T-helper 17 cell (primary cell): ENCODE data around the gene ZNF649. TPM values are rescaled to one million over a fixed set of nuclear protein-coding genes. Genes with fewer than 3 reads are reported as not detected.
"Not testable (repeated sequence)": the region's sequence is repeated elsewhere in the genome, so short reads cannot be mapped to it uniquely, and the experiment has no call there.

Experiments used
- ATAC-seq: fragments of 150-1000 bp; cut with Tn5 transposase; 2 replicates; pipeline ENCODE4 v1.10.0; 2021; ENCODE audit warnings: mild to moderate bottlenecking, moderate library complexity
- DNase-seq, 3 donors: peaks; one replicate each; pipeline versions ENCODE4 v3.0.0 to v3.0.0-alpha.2; 2020 to 2021
- H3K9me3 ChIP-seq: one replicate; pipeline ENCODE4 v1.7.0; 2013; ENCODE audit warnings: low read length, mild to moderate bottlenecking; ENCODE audit not compliant: control insufficient read depth, poor library complexity, severe bottlenecking
- H3K27ac Mint-ChIP-seq: one replicate; pipeline ENCODE4 v1.8.0; 2022; ENCODE audit warnings: mild to moderate bottlenecking, moderate library complexity, mixed read lengths
- H3K27me3 Mint-ChIP-seq: one replicate; pipeline ENCODE4 v1.8.0; 2022; ENCODE audit warnings: mixed read lengths
- H3K36me3 Mint-ChIP-seq: one replicate; pipeline ENCODE4 v1.8.0; 2022; ENCODE audit warnings: low read depth, mixed read lengths
- H3K4me1 Mint-ChIP-seq: one replicate; pipeline ENCODE4 v1.8.0; 2022; ENCODE audit warnings: mild to moderate bottlenecking, mixed read lengths
- H3K4me3 Mint-ChIP-seq: one replicate; pipeline ENCODE4 v1.8.0; 2022; ENCODE audit warnings: mild to moderate bottlenecking, moderate library complexity, mixed read lengths
- total RNA-seq, 4 donors: library from RNA in 2 of 4; stranded (reverse) in 2 of 4; gene quantifications; one replicate each; pipeline ENCODE4 v1.2.3 and lab custom pipeline; 2022 to 2026

Gene ZNF649
- total RNA-seq, 2 donors from 2014 or later = 8.0 to 10.2 TPM

GRCh38 chr19:51915324-51915867 is 10.6 kb upstream of the ZNF649 start:
- H3K9me3 ChIP-seq = peaks cover 30% of the 10 kb centered on the region
- Mint-ChIP-seq H3K36me3 (peaks cover 2% of the 10 kb centered on the region), H3K27me3 (no peaks in the 10 kb centered on the region), H3K4me1 (no peaks in the 10 kb centered on the region), H3K4me3 (no peak overlapping the region), H3K27ac (no peak overlapping the region)
- DNase-seq (no peak), ATAC-seq (no peak)

GRCh38 chr19:51907981-51908380 is 3.2 kb upstream of the ZNF649 start:
- H3K27me3 Mint-ChIP-seq, H3K27ac Mint-ChIP-seq, ATAC-seq, H3K9me3 ChIP-seq, DNase-seq, H3K4me3 Mint-ChIP-seq, H3K4me1 Mint-ChIP-seq, H3K36me3 Mint-ChIP-seq: not testable (repeated sequence)

GRCh38 chr19:51906108-51906507 is 1.3 kb upstream of the ZNF649 start:
- H3K4me1 Mint-ChIP-seq, H3K36me3 Mint-ChIP-seq, H3K4me3 Mint-ChIP-seq: not testable (repeated sequence)

GRCh38 chr19:51905639-51906038 is 822 bp upstream of the ZNF649 start:
- H3K9me3 ChIP-seq = peaks cover 14% of the 10 kb centered on the region
- H3K4me3 Mint-ChIP-seq, H3K27ac Mint-ChIP-seq, ATAC-seq, H3K27me3 Mint-ChIP-seq, H3K4me1 Mint-ChIP-seq, H3K36me3 Mint-ChIP-seq, DNase-seq: not testable (repeated sequence)

More at GRCh38 chr19:51906108-51906507, 1.3 kb upstream of the ZNF649 start:
- H3K9me3 ChIP-seq = peaks cover 14% of the 10 kb centered on the region
- H3K27me3 Mint-ChIP-seq, H3K27ac Mint-ChIP-seq, DNase-seq, ATAC-seq: not testable (repeated sequence)

- Mint-ChIP-seq H3K4me3 (peak overlapping the region; percentile 92), H3K27me3 (peaks cover 6% of the 10 kb centered on the region), H3K27ac (peak overlapping the region; percentile 80), H3K4me1 (peaks cover 3% of the 10 kb centered on the region), H3K36me3 (peaks cover 6% of the 10 kb centered on the region)
- peaks cover 18% of the 10 kb centered on the region for H3K9me3 ChIP-seq
- ATAC-seq (peak; percentile 22), DNase-seq (no peak)
Observed at GRCh38 chr19:51905206-51905605, 389 bp upstream of the ZNF649 start.

GRCh38 chr19:51903192-51903591 is 1.6 kb downstream of the ZNF649 start:
- Mint-ChIP-seq H3K4me1 (peaks cover 3% of the 10 kb centered on the region), H3K4me3 (peak overlapping the region; percentile 5), H3K27me3 (peaks cover 6% of the 10 kb centered on the region), H3K27ac (no peak overlapping the region), H3K36me3 (peaks cover 6% of the 10 kb centered on the region)
- DNase-seq = no peak
- H3K9me3 ChIP-seq = peaks cover 35% of the 10 kb centered on the region
- no peak for ATAC-seq

- Mint-ChIP-seq H3K4me3 (no peak overlapping the region), H3K36me3 (peaks cover 9% of the 10 kb centered on the region), H3K27me3 (no peaks in the 10 kb centered on the region), H3K27ac (no peak overlapping the region), H3K4me1 (peaks cover 3% of the 10 kb centered on the region)
- ATAC-seq (no peak), DNase-seq (no peak)
- H3K9me3 ChIP-seq = peaks cover 46% of the 10 kb centered on the region
Observed at GRCh38 chr19:51901860-51902259, 3.0 kb downstream of the ZNF649 start.

GRCh38 chr19:51891193-51891747 is 13.5 kb downstream of the ZNF649 start:
- ATAC-seq (no peak), DNase-seq (no peak)
- peaks cover 62% of the 10 kb centered on the region for H3K9me3 ChIP-seq
- Mint-ChIP-seq H3K36me3 (peaks cover 13% of the 10 kb centered on the region), H3K4me1 (no peaks in the 10 kb centered on the region), H3K27me3 (no peaks in the 10 kb centered on the region), H3K27ac (no peak overlapping the region), H3K4me3 (no peak overlapping the region)

- H3K9me3 ChIP-seq = peaks cover 62% of the 10 kb centered on the region
- Mint-ChIP-seq H3K4me3 (no peak overlapping the region), H3K27me3 (no peaks in the 10 kb centered on the region), H3K27ac (no peak overlapping the region), H3K4me1 (no peaks in the 10 kb centered on the region), H3K36me3 (peaks cover 12% of the 10 kb centered on the region)
- DNase-seq (no peak), ATAC-seq (no peak)
Observed at GRCh38 chr19:51889934-51890333, 14.9 kb downstream of the ZNF649 start.

GRCh38 chr19:51887522-51888498 is 17.0 kb downstream of the ZNF649 start, which contains the start of gene ZNF577:
Gene ZNF577, minus strand, starts transcription at chr19:51887951. Its CDS starts 7,569 bp downstream, at chr19:51880382.
- peaks cover 55% of the 10 kb centered on the region for H3K9me3 ChIP-seq
- Mint-ChIP-seq H3K4me3 (peak within 1 kb of the TSS; percentile 92), H3K27ac (peak within 1 kb of the TSS; percentile 88), H3K27me3 (no peaks in the 10 kb centered on the region), H3K4me1 (no peaks in the 10 kb centered on the region), H3K36me3 (peaks cover 5% of the 10 kb centered on the region)
- DNase-seq = peak; percentile 52 to 59 (median 58)
- peak; percentile 97 for ATAC-seq

- Mint-ChIP-seq H3K27ac (no peak overlapping the region), H3K36me3 (peaks cover 12% of the 10 kb centered on the region), H3K4me1 (no peaks in the 10 kb centered on the region), H3K4me3 (no peak overlapping the region), H3K27me3 (no peaks in the 10 kb centered on the region)
- peaks cover 44% of the 10 kb centered on the region for H3K9me3 ChIP-seq
- no peak for DNase-seq
- no peak for ATAC-seq
Observed at GRCh38 chr19:51884713-51885112, 20.1 kb downstream of the ZNF649 start.

GRCh38 chr19:51882518-51882917 is 22.3 kb downstream of the ZNF649 start:
- Mint-ChIP-seq H3K27me3 (no peaks in the 10 kb centered on the region), H3K4me1 (no peaks in the 10 kb centered on the region), H3K27ac (no peak overlapping the region), H3K36me3 (peaks cover 14% of the 10 kb centered on the region), H3K4me3 (no peak overlapping the region)
- no peak for ATAC-seq
- peaks cover 39% of the 10 kb centered on the region for H3K9me3 ChIP-seq
- no peak for DNase-seq

- Mint-ChIP-seq H3K36me3 (peaks cover 25% of the 10 kb centered on the region), H3K4me3 (no peak overlapping the region), H3K27ac (no peak overlapping the region), H3K4me1 (no peaks in the 10 kb centered on the region), H3K27me3 (no peaks in the 10 kb centered on the region)
- no peak for ATAC-seq
- no peak for DNase-seq
- peaks cover 53% of the 10 kb centered on the region for H3K9me3 ChIP-seq
Observed at GRCh38 chr19:51873097-51873496, 31.7 kb downstream of the ZNF649 start.
